ENCODE data around the gene ITGB4. TPM values are rescaled to one million over a fixed set of nuclear protein-coding genes. Genes with fewer than 3 reads are reported as not detected.
A peak's percentile ranks its signal among the peaks of the same experiment; 100 is the strongest.

Gene ITGB4
- total and polyA plus RNA-seq, 9 of the 15 experiments (the other 6 are each of a cell fraction or from before 2014, with no cell fraction given): 0.05 to 2.8 (median 0.76) TPM; not detected in 3

GRCh38 chr17:75776386-75777295 is 55.4 kb downstream of the ITGB4 start (continued):
- TF ChIP-seq E4F1 (CRISPR knock-in tag; IDR thresholded peaks at IDR 0.05; ENCODE audit: borderline replicate concordance): no peak
- peak; percentile 67 for TF ChIP-seq CCNT2 (IDR thresholded peaks at IDR 0.05; ENCODE audit: borderline replicate concordance, extremely low read depth, insufficient read length, low read depth, low read length)
- no peak for TF ChIP-seq ZNF384 (IDR thresholded peaks at IDR 0.05; ENCODE audit: low read depth, low read length)
- no peak for TF ChIP-seq EZH2 (IDR thresholded peaks at IDR 0.05; ENCODE audit: borderline replicate concordance, low read depth, low read length)
- TF ChIP-seq ZBTB26 (CRISPR knock-in tag; IDR thresholded peaks at IDR 0.05): peak; percentile 95
- TF ChIP-seq ZBTB43 (CRISPR knock-in tag; IDR thresholded peaks at IDR 0.05): peak; percentile 20; the same call in 1 of the 2 replicates
- TF ChIP-seq MXD1 (CRISPR knock-in tag; IDR thresholded peaks at IDR 0.05; ENCODE audit: borderline replicate concordance, poor library complexity, severe bottlenecking): no peak
- peak; percentile 48 for TF ChIP-seq ZBTB12 (CRISPR knock-in tag; IDR thresholded peaks at IDR 0.05)
- TF ChIP-seq KAT7 (CRISPR knock-in tag; IDR thresholded peaks at IDR 0.05; ENCODE audit: borderline replicate concordance): peak; percentile 89; the same call in 1 of the 2 replicates
- TF ChIP-seq ARID1B (IDR thresholded peaks at IDR 0.05): peak; percentile 40
- peak; percentile 44 for TF ChIP-seq THRB (CRISPR knock-in tag; conservative IDR thresholded peaks at IDR 0.05)
- TF ChIP-seq SPI1 (IDR thresholded peaks at IDR 0.05; ENCODE audit: borderline replicate concordance, low read depth, low read length): 0 out of 2 replicates have a peak, but pooled peaks have one; percentile 50
- TF ChIP-seq FOS (IDR thresholded peaks at IDR 0.05; ENCODE audit: extremely low read depth, insufficient read length): no peak
- TF ChIP-seq PHF8 (IDR thresholded peaks at IDR 0.05; ENCODE audit: borderline replicate concordance, low read length): no peak; the same call in 1 of the 2 replicates
- no peak; a peak in 1 of 4 replicates for TF ChIP-seq TRIM24 (IDR thresholded peaks at IDR 0.05)
- peak; percentile 21; the same call in 1 of the 2 replicates for TF ChIP-seq GABPB1 (CRISPR knock-in tag; IDR thresholded peaks at IDR 0.05)

Measured in K562 (cell line).